VCaP (cell line): Measurements from ENCODE around the gene MTIF2.
"Not testable (repeated sequence)": the region's sequence is repeated elsewhere in the genome, so short reads cannot be mapped to it uniquely, and the experiment has no call there.

Experiments used
- H3K27ac ChIP-seq: fragments of 450-650 bp; 2 replicates; pipeline ENCODE4 v1.5.1; 2017
- TF ChIP-seq, protein P1 (sequence below): fragments of 450-650 bp; conservative IDR thresholded peaks from 2 replicates; pipeline ENCODE4 v1.5.1; 2017; ENCODE audit warnings: mild to moderate bottlenecking, moderate library complexity

Gene MTIF2

DNA sequence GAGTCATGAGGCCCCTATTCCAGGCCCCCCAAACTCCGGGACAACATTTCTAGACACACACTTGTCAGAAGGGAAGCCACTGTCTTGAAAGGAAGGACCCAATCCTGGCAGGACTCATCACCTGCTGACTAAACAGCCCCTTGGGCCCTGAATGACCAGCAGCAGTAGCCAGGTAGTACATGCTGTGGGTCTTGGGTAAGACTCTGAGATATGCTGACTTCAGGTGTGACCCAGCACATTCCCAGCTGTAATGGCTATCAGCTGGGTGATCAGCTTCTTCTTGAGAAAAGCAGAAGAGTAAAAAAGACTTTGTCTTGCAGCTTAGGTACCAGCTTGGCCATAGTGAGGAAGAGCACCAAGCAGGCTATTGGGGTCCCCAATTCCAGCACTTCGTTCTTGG is 72.5 kb downstream of the MTIF2 start:
- TF ChIP-seq, protein P1, sequence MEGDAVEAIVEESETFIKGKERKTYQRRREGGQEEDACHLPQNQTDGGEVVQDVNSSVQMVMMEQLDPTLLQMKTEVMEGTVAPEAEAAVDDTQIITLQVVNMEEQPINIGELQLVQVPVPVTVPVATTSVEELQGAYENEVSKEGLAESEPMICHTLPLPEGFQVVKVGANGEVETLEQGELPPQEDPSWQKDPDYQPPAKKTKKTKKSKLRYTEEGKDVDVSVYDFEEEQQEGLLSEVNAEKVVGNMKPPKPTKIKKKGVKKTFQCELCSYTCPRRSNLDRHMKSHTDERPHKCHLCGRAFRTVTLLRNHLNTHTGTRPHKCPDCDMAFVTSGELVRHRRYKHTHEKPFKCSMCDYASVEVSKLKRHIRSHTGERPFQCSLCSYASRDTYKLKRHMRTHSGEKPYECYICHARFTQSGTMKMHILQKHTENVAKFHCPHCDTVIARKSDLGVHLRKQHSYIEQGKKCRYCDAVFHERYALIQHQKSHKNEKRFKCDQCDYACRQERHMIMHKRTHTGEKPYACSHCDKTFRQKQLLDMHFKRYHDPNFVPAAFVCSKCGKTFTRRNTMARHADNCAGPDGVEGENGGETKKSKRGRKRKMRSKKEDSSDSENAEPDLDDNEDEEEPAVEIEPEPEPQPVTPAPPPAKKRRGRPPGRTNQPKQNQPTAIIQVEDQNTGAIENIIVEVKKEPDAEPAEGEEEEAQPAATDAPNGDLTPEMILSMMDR: no peak

DNA sequence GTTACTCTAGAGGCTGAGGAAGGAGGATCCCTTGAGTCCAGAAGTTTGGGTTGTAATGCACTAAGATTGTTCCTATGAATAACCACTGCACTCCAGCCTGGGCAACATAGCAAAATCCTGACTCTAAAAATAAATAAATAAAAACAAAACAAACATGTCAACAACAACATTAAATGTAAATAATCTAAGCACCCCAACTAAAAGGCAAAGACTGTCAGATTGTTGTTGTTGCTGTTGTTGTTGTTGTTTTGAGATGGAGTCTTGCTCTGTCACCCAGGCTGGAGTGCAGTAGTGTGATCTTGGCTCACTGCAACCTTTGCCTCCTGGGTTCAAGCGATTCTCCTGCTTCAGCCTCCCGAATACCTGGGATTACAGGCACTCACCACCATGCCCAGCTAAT is 77.1 kb downstream of the MTIF2 start:
- H3K27ac ChIP-seq: not testable (repeated sequence)

More for the DNA sequence above, 72.5 kb downstream of the MTIF2 start:
- no peak overlapping the region for H3K27ac ChIP-seq

DNA sequence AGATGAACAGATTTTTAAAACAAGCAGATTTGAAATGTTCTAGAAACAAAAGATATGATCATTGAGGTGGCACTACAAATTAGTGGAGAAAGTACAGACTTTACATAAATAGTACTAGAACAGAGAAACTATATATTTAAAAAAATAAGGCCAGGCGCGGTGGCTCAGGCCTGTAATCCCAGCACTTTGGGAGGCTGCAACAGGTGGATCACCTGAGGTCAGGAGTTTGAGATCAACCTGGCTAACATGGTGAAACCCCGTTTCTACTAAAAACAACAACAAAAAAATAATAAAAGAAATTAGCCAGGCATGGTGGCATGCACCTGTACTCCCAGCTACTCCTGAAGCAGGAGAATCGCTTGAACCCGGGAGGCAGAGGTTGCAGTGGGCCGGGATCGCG is 82.2 kb downstream of the MTIF2 start:
- not testable (repeated sequence) for H3K27ac ChIP-seq
